Nephron (organoid): ENCODE data around the gene TMED1.

Experiments used
- H3K27ac Mint-ChIP-seq, 3 experiments: 2 replicates each; pipeline ENCODE4 v1.8.0; 2020; ENCODE audit warnings: mixed read lengths in 3 of 3, mild to moderate bottlenecking in 2 of 3, moderate library complexity in 1 of 3
- H3K27me3 Mint-ChIP-seq: 2 replicates; pipeline ENCODE4 v1.8.0; 2021; ENCODE audit warnings: low read depth, mild to moderate bottlenecking, moderate library complexity, mixed read lengths
- H3K36me3 Mint-ChIP-seq: 2 replicates; pipeline ENCODE4 v1.8.0; 2020; ENCODE audit warnings: low read depth, mixed read lengths
- H3K4me1 Mint-ChIP-seq: 2 replicates; pipeline ENCODE4 v1.8.0; 2020; ENCODE audit warnings: mixed read lengths
- H3K4me3 Mint-ChIP-seq, 3 experiments: 2 replicates each; pipeline ENCODE4 v1.8.0; 2020; ENCODE audit warnings: mild to moderate bottlenecking in 3 of 3, mixed read lengths in 3 of 3, moderate library complexity in 2 of 3
- H3K9me3 Mint-ChIP-seq: 2 replicates; pipeline ENCODE4 v1.8.0; 2020; ENCODE audit warnings: mixed read lengths
- TF ChIP-seq, protein P1 (sequence below), 3 experiments: fragments of 200-600 bp; sonication (generic); IDR thresholded peaks; one replicate each; pipeline ENCODE4 v1.5.0; 2021; ENCODE audit warnings: antibody characterized with exemption in 3 of 3; ENCODE audit not compliant: unreplicated experiment in 3 of 3

The TMED1 gene

GRCh38 chr19:10802479-10802878 is 33.5 kb downstream of the TMED1 start:
- no peak overlapping the region for H3K27ac Mint-ChIP-seq
- peaks cover 59% of the 10 kb centered on the region for H3K36me3 Mint-ChIP-seq

GRCh38 chr19:10800488-10800887 is 35.5 kb downstream of the TMED1 start:
- no peaks in the 10 kb centered on the region for H3K27me3 Mint-ChIP-seq

More at GRCh38 chr19:10802479-10802878, 33.5 kb downstream of the TMED1 start:
- TF ChIP-seq, protein P1, sequence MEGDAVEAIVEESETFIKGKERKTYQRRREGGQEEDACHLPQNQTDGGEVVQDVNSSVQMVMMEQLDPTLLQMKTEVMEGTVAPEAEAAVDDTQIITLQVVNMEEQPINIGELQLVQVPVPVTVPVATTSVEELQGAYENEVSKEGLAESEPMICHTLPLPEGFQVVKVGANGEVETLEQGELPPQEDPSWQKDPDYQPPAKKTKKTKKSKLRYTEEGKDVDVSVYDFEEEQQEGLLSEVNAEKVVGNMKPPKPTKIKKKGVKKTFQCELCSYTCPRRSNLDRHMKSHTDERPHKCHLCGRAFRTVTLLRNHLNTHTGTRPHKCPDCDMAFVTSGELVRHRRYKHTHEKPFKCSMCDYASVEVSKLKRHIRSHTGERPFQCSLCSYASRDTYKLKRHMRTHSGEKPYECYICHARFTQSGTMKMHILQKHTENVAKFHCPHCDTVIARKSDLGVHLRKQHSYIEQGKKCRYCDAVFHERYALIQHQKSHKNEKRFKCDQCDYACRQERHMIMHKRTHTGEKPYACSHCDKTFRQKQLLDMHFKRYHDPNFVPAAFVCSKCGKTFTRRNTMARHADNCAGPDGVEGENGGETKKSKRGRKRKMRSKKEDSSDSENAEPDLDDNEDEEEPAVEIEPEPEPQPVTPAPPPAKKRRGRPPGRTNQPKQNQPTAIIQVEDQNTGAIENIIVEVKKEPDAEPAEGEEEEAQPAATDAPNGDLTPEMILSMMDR (IDR thresholded peaks at IDR 0.05; ENCODE audit: unreplicated experiment in 3 of 3) = no peak
- Mint-ChIP-seq H3K9me3 (no peaks in the 10 kb centered on the region), H3K4me1 (peaks cover 8% of the 10 kb centered on the region), H3K27me3 (no peaks in the 10 kb centered on the region), H3K4me3 (no peak overlapping the region)

DNA sequence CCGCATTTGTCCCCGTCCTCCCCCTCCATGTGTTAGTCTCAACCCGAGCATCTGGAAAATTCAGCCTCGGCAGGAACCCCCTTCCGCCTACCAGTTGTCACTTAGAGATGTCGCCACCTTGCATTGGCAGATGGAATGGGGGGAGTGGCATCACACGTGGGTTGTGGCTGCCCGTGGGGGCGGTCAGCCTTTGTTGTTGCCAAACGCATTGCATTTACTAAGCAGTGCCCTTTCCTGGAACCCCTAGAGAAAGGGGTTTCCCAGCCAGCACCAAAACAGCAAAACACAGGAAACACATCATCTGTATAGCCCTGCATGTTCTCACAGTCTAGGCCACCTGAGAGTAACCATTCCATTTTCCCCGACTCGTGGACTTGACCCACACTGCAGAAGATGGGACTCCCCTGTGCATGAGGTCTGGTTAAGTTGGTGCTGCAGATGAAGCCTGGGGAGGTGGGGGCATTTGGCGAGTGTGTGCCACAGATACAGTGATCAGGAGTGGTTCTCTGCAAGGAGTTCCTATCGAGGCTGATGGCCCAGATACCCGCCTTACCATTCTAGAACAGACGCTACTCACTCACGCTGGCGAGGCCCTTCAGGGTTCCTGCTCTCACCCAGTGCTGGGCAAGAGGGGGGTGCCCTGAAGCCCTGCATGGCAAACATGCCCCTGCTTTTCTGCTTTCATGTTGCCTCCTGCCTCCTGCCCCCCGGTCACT is 38.3 kb downstream of the TMED1 start:
- TF ChIP-seq, protein P1 (IDR thresholded peaks at IDR 0.05; ENCODE audit: unreplicated experiment in 3 of 3) = no peak
- no peak overlapping the region for H3K27ac Mint-ChIP-seq
- peaks cover 8% of the 10 kb centered on the region for H3K4me1 Mint-ChIP-seq
- H3K4me3 Mint-ChIP-seq = no peak overlapping the region
- peaks cover 58% of the 10 kb centered on the region for H3K36me3 Mint-ChIP-seq
- H3K9me3 Mint-ChIP-seq = no peaks in the 10 kb centered on the region
- H3K27me3 Mint-ChIP-seq = no peaks in the 10 kb centered on the region

More at GRCh38 chr19:10800488-10800887, 35.5 kb downstream of the TMED1 start:
- Mint-ChIP-seq H3K27ac (peak overlapping the region in 2 of 3 experiments; percentile 28 to 82), H3K4me3 (no peak overlapping the region), H3K4me1 (peaks cover 8% of the 10 kb centered on the region), H3K36me3 (peaks cover 64% of the 10 kb centered on the region), H3K9me3 (no peaks in the 10 kb centered on the region)
- TF ChIP-seq, protein P1 (IDR thresholded peaks at IDR 0.05; ENCODE audit: unreplicated experiment in 3 of 3) = no peak

DNA sequence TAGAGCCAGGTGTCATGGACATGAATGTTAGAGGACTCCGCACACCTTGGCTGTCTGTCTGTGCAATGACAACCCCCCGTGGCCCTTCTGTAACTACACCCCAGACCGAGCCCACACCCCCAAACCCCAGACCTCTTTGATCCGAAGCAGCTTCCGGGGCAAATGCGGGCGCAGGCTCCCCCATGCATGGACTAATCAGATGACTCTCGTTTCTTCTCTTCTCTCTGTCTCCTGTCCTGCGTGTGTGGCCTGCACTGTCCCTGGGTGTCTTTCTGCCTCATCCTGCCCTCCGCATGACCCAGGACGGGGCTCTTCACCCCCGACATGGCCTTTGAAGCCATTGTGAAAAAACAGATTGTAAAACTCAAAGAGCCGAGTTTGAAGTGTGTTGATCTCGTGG is 38.9 kb downstream of the TMED1 start:
- H3K36me3 Mint-ChIP-seq = peaks cover 56% of the 10 kb centered on the region
- H3K9me3 Mint-ChIP-seq = no peaks in the 10 kb centered on the region

GRCh38 chr19:10796653-10797052 is 39.4 kb downstream of the TMED1 start:
- TF ChIP-seq, protein P1 (IDR thresholded peaks at IDR 0.05; ENCODE audit: unreplicated experiment in 3 of 3) = no peak
- Mint-ChIP-seq H3K4me1 (peaks cover 8% of the 10 kb centered on the region), H3K36me3 (peaks cover 57% of the 10 kb centered on the region), H3K27ac (no peak overlapping the region), H3K4me3 (no peak overlapping the region), H3K9me3 (no peaks in the 10 kb centered on the region), H3K27me3 (no peaks in the 10 kb centered on the region)

More for the DNA sequence above, 38.9 kb downstream of the TMED1 start:
- TF ChIP-seq, protein P1 (IDR thresholded peaks at IDR 0.05; ENCODE audit: unreplicated experiment in 3 of 3) = no peak
- Mint-ChIP-seq H3K27me3 (no peaks in the 10 kb centered on the region), H3K27ac (no peak overlapping the region), H3K4me3 (no peak overlapping the region), H3K4me1 (peaks cover 8% of the 10 kb centered on the region)

- TF ChIP-seq, protein P1 (IDR thresholded peaks at IDR 0.05; ENCODE audit: unreplicated experiment in 3 of 3) = no peak
- H3K4me3 Mint-ChIP-seq = no peak overlapping the region
- no peaks in the 10 kb centered on the region for H3K4me1 Mint-ChIP-seq
- peaks cover 49% of the 10 kb centered on the region for H3K36me3 Mint-ChIP-seq
- no peaks in the 10 kb centered on the region for H3K27me3 Mint-ChIP-seq
- no peak overlapping the region for H3K27ac Mint-ChIP-seq
- no peaks in the 10 kb centered on the region for H3K9me3 Mint-ChIP-seq
These were observed 46.1 kb downstream of the TMED1 start for GRCh38 chr19:10789866-10790265.
